Measurements from ENCODE around the gene ST6GAL1.

Gene ST6GAL1

GRCh38 chr3:187024536-187025226 is 94.4 kb downstream of the ST6GAL1 start:
- DNase-seq (ENCODE audit: low read depth), result no peak
- H3K4me3 ChIP-seq (ENCODE audit: low read depth, low read length), result peak overlapping the region; percentile 49
- TF ChIP-seq, protein P1, sequence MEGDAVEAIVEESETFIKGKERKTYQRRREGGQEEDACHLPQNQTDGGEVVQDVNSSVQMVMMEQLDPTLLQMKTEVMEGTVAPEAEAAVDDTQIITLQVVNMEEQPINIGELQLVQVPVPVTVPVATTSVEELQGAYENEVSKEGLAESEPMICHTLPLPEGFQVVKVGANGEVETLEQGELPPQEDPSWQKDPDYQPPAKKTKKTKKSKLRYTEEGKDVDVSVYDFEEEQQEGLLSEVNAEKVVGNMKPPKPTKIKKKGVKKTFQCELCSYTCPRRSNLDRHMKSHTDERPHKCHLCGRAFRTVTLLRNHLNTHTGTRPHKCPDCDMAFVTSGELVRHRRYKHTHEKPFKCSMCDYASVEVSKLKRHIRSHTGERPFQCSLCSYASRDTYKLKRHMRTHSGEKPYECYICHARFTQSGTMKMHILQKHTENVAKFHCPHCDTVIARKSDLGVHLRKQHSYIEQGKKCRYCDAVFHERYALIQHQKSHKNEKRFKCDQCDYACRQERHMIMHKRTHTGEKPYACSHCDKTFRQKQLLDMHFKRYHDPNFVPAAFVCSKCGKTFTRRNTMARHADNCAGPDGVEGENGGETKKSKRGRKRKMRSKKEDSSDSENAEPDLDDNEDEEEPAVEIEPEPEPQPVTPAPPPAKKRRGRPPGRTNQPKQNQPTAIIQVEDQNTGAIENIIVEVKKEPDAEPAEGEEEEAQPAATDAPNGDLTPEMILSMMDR (IDR thresholded peaks at IDR 0.05; ENCODE audit: low read depth, low read length, missing control alignments), result no peak

DNA sequence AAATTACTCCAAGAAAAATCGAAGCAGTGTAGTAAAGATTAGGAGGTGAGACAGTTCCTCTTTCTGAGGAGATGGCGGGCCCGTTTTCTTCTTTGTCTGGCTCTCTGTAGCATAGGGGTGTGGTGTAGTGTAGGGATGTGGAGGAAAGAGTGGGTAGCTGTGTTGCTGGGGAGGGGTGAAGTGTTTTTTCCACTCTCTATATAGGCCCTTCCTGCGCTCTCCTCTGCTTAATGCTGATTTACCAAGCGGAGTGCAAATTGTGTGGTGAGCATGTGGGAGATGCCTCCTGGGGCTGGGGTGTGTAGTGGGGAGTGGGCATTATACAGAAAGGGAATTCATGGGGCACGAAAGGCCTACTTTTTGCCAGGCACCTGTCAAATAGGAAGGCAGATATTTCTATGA is 94.9 kb downstream of the ST6GAL1 start:
- DNase-seq (ENCODE audit: low read depth), result no peak
- peak overlapping the region; percentile 49 for H3K4me3 ChIP-seq (ENCODE audit: low read depth, low read length)
- TF ChIP-seq, protein P1 (IDR thresholded peaks at IDR 0.05; ENCODE audit: low read depth, low read length, missing control alignments), result no peak

GRCh38 chr3:187025656-187026316 is 95.5 kb downstream of the ST6GAL1 start:
- no peak for DNase-seq (ENCODE audit: low read depth)
- TF ChIP-seq, protein P1 (IDR thresholded peaks at IDR 0.05; ENCODE audit: low read depth, low read length, missing control alignments), result no peak
- H3K4me3 ChIP-seq (ENCODE audit: low read depth, low read length), result peak overlapping the region; percentile 49

DNA sequence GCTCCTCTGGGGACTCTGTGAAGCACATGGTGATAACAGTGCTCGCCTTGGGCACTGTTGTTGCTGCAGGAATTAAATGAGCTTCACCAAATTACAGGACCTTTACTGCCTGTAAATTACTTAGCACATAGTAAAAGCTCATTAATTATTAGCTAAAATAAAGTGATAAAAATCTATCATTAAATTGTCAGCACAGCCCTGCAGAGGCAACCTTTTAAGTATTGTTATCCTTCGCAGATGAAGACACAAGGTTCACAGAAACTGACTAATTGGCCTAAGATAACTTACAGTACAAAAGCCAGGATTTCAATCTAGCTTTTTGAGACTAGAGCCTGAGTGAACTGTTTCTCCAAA is 96.0 kb downstream of the ST6GAL1 start:
- no peak for DNase-seq (ENCODE audit: low read depth)
- TF ChIP-seq, protein P1 (IDR thresholded peaks at IDR 0.05; ENCODE audit: low read depth, low read length, missing control alignments), result no peak

GRCh38 chr3:187027531-187028278 is 97.4 kb downstream of the ST6GAL1 start:
- H3K4me3 ChIP-seq (ENCODE audit: low read depth, low read length), result peak overlapping the region; percentile 46
- no peak for DNase-seq (ENCODE audit: low read depth)
- TF ChIP-seq, protein P1 (IDR thresholded peaks at IDR 0.05; ENCODE audit: low read depth, low read length, missing control alignments), result no peak

More for the DNA sequence above, 96.0 kb downstream of the ST6GAL1 start:
- peak overlapping the region; percentile 49 for H3K4me3 ChIP-seq (ENCODE audit: low read depth, low read length)

DNA sequence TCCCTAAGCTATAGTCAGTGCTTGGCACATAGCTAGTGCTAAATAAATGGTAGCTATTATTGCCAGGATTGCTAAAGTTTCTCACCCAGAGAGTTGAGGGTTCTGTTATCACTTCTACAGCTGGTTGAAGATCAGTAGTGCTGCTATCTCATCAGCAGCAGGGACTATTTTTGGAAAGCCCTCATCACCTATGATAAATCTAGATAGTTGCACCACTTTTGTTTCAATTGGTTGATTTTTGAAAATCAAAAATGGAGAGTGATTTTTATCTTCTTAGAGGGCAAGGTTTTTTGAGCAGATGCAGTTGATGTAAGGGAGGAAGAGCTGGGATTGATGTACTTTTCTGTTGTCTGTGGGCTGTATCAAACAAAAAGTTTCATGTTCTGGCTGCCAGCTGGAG is 101.6 kb downstream of the ST6GAL1 start:
- DNase-seq (ENCODE audit: low read depth), result no peak
- H3K4me3 ChIP-seq (ENCODE audit: low read depth, low read length), result no peak overlapping the region; the same call in 1 of the 2 replicates
- TF ChIP-seq, protein P1 (IDR thresholded peaks at IDR 0.05; ENCODE audit: low read depth, low read length, missing control alignments), result no peak
